ENCODE data around the gene NELFB.

NELFB gene

DNA sequence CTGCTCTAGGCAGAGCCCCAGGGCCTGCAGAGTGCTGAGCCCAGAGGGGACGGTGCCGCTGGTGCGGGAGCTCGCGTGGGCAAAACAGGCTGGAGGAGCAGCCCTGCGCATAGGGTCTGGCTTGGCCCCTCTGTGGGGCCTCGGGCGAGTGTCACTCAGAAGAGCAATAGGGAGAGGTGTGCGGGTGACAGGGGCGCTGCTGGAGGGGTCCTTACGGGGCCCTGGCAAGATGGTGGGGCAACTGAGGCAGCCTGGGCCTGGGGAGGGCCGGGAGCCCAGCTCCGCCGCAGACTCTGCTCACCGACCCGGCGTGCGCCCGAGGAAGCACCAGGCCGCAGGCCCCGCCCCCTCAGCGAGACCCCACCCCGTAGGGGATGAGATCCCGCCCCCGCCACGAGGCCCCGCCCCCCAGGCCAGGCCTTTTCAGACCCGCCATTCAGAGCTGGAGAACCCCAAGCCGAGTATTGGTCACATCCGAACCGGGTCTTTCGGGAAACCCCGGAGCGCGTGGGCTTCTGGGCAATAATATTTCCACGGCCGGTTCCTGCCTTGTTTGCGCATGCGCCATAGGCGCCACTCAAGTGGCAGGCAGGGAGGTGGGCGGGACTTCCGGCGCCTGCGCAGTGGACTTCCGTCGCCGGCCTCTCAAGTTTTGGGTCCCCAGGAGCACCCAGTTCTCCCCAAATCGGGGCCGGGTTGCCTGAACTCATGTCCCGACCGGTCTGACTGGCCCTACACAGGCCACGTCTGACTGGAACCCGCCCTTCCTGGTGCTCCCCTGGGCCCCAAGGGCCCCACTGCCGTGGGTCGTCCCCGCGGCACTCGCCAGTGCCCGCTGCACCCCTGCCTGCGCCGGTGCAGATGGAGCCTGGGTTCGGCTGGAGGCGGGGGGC lies 31.8 kb upstream of the NELFB start:
- DNase-seq (ENCODE audit: low read depth, low spot score), result peak; percentile 99

DNA sequence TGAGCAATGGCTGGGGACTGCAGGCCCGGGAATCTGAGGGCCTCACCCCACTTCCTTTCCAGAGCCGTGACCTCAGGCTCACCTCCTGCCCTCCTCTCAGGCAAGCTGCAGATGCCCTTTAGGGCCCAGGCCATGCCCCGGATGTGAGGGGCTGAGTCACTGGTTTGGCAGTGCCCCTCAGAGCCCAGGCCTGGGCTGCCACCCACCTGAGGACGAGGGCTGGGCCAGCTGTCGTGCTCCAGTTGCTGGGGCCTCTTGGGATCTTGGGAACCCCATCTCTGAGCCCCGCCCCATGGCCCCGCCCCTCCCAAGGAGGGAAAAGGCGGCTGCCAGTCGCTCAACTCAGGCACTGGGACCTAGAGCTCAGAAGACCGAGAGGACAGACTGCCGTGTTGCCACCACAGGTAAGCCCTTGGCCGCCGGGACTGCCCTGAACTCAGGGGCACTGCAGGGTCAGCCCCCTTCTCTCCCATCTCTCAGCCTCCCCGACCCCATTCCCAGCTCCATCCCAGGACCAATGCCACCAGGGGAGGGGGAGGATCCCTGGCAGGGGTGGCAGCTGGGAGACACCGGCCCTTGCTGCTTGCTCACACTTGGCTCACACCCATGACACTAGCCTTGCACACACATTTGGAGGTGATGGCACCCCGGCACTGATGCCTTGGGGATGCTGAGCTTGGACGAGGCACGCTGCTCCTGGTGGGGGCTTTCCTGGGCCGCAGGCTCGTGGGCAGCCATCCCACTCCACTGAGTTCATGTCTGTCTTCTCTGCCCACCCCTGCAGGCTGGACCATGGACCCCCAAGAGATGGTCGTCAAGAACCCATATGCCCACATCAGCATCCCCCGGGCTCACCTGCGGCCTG lies 30.1 kb upstream of the NELFB start, which contains the start of gene CYSRT1:
Gene CYSRT1 (plus strand): TSS at position 345 of the 865 bp plus-strand sequence. CDS start 448 bp downstream, at position 793.
- no peak for DNase-seq (ENCODE audit: low read depth, low spot score)

DNA sequence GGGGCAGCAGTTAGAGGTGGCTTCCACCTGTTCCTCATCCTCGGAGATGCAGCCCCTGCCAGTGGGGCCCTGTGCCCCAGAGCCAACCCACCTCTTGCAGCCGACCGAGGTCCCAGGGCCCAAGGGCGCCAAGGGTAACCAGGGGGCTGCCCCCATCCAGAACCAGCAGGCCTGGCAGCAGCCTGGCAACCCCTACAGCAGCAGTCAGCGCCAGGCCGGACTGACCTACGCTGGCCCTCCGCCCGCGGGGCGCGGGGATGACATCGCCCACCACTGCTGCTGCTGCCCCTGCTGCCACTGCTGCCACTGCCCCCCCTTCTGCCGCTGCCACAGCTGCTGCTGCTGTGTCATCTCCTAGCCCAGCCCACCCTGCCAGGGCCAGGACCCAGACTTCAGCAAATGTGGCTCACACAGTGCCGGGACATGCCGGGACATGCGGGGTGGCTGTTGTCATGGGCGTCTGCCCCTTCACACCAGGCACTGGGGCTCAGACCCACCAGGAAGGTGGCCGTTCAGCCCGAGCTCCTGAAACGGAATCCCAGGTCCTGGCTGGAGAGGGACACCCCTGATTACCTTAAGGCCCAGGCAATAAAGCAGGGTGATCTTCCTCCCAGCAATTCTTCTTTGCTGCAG lies 29.3 kb upstream of the NELFB start:
- no peak for DNase-seq (ENCODE audit: low read depth, low spot score)

DNA sequence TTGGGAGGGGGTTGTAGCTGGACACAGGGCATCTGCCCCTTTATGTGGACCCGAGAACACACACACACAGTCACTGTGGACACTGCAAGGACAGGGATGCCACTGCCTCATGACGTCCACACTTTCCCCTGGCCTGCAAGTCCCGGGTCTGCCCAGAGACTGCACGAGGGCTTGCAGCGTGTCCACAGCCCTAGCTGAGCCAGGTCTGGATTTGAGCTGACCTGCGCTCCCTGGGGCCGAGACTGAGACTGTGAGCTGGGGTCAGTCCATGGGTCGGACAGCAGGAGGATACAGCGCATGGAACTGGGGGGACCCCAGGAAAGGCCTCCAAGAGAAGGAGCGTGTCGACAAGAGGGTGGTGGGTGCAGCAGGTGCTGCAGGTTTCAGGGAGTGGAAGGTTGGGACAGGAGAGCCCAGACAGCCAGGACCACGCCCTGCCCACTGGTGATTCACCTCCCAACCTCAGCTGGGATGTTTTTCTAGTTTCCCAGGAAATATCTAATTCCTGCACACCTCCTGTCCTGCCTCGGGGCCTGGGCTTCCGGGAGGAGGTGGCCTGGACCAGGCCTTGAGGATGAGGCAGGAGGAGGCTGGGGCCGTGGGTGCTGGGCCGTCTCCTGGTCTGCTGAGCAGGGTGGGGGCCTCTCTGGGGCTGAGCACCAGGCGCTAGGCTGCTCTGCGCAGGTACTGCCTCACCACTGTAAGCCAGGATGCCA lies 28.6 kb upstream of the NELFB start:
- DNase-seq (ENCODE audit: low read depth, low spot score), result no peak

DNA sequence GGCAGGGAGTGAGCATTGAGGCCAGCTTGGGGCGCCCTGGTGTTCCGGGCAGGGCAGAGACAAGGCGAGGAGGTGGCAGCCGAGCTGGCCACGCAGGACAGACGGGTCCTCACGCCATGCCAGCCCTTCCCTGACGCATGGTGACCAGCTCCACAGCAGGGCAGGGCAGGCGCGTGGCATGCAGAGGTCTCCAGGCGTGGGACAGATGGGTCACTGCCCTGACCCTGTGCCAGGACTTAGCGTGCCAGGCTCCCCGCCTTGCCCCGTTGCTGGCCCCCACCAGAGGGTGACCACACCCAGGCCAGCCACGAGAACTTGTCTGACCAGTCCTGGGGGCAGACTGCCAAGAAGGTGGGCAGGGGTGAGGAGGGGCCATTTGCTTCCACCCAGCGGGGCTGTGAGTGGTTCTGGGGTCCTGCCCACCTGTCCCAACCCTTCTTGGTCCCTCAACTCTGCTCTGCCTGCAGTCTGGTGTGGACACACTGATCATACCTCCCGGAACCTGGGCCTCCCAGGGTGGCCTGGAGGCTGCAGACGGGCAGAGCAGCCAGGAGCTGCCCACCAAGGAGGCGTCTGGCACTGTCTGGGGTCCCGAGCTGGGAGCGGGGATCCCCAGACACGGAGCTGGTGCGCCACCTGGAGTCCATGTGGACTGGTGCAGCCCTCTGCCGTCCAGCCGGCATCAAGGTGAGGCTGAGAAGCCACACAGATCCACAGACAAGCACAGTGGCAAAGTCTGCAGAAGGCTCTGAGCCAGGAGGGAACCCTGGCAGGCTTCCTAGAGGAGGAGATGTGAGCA lies 27.9 kb upstream of the NELFB start, which contains the start of gene RNF224:
Gene RNF224 (plus strand): TSS at position 449 of the 799 bp plus-strand sequence. CDS start 834 bp downstream, outside the sequence.
- DNase-seq (ENCODE audit: low read depth, low spot score), result peak; percentile 66

DNA sequence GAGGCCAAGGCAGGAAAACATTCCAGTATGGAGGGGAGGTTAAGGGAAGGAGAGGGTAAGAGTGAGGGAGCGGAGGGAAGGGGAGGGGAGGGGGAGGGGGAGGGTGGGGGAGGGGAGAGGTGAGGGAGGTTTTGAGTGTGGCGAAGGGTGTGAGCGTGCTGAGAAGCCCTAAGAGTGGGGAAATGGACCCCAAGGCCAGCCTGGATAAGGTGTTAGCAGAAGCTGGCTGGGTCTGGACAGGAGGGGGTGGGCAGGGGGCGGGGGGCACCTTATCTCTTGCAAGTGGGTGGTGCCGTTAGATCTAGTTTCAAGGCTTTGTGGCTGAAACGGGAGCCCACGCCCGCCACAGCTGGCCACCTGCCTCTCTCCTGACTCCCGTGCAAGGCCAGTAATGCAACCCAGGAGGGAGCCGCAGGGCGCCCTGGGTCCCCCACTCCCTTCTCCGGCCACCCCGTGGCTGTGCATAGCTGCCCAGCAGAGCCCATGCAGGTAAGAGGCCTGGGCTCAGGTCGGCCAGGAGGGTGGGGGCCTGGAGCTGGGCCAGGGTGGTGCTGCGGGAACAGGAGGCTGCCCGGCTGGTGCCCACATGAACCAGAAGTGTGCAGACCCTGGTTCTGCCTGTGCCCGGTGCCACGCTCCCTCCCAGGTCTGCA lies 27.1 kb upstream of the NELFB start:
- DNase-seq (ENCODE audit: low read depth, low spot score), result no peak

DNA sequence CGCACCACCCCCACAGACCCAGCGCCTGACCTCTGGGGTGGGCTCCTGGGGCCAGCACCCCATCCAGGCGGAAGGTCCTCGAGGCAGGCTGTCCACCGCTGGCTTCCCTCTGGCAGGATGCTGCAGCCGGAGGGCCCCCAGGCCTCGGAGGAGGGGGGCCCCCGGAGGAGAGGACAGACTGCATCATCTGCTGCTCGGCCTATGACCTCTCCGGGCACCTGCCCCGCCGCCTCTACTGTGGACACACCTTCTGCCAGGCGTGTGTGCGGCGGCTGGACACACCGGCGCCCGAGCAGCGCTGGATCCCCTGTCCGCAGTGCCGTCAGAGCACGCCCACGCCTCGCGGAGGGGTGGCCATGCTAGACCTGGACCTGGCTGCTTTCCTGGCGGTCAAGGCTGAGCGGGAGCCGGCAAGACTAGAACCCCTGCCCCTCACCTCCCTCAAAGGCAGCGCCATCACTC lies 26.6 kb upstream of the NELFB start:
- DNase-seq (ENCODE audit: low read depth, low spot score), result no peak

DNA sequence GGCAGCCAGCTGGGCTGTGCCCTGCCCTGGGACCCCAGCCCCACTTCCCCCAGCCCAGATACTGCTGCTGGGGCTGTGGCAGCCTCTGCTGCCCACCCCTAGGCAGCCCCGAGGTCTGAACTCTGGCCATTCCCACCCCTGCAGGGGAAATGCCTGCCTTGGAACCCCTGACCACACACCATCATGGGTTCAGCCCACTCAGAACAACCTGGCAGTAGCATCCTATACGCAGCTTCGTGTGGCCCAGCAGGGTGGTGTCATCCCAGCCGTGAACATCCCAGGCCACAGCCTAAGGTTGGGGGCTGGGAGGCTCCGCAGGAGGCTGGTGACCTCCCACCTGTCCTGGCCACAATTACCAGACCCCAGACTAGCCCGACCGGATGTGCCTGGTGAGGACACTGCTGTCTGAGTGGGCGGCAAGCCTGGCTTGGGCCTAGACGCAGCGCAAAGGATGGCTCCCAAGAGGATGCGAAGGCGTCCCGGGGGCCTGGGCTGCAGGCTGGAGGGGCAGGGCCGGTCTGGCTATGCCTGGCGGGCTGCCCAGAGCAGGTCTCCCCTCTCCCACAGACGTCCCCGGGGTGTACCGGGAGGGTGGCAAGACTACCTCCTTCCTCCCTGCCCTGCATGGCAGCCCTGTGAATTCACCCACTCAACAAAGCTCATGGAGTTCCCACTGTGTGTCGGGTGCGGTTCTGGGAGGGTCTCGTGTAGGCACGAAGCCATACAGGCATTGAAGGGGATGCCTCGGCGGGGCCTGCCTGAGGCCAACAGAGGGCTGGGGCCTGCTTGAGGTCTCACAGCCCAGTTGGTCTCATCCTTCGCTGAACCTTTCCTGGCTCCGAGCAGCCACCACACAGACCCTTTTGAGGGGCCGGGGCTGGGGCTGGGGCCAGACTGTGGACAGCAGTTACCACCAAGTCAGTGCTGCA lies 25.9 kb upstream of the NELFB start:
- no peak for DNase-seq (ENCODE audit: low read depth, low spot score)

DNA sequence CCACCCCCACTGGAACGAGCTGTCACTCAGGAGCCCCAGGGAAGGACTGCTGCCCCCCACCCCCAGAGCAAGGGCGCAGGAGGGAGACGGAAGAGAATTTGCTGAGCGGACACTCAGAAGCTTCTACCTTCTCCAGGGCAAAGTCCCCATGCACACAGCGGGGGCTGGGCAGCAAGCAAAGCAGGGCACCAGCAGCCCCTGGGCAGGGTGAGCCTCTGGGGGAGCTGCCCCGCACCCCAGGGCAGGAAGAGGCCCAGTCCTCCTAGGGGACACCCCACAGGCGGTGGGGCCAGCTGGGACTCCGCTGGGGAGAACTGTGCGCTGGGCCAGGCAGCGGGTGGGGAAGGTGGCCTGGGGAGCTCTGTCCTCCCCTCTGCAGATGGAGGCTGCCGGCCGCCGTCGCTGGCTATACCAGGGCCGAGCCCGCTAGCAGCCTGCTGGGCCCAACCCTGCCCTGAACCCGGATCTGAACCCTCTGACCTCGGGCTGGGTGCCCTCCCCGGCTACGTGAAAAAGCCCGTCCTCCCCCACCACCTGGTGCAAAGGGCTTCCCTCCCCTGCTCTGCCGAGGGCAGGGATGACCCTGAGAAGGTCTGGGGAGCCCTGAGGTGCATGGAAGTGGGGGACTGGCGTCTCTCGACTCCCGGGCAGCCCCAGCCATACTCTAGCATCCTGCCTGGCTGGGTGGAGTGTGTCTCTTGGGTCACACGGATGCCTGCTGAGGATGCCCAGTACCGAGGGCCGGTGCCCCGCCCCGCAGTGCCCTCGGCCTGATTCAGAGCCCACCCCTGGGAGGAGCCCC lies 25.0 kb upstream of the NELFB start:
- DNase-seq (ENCODE audit: low read depth, low spot score), result no peak

DNA sequence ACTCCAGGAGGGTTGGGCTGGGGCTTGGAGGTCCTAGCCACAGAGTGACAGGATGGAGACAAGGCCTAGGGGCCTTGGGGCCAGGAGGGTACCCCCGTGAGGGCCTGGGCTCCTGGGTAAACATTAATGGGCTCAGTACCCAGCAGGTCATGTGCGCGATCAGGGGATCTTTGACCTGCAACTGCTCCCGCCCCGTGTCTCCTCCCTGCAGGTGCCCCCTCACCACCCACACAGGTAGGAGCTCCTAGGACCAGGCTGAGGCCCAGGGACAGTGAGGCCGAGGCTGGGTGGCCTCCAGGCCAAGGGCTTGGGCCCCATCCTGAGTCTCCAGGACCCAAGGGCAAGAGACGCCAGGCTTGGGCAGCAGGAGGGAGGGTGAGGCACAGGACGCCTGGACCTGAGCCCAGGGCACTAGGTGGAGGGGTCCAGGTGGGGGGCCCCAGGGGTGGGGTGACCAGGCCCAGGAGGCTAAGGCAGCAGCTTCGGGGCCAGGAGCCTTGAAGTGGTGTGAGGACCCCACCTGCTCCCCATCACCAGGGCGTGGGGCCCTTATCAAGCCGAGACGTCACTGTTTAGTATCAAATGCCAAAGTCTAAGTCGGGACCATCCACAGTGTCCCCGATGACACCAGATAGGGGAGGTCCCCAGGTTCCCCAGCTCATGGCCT lies 24.3 kb upstream of the NELFB start, which contains the start of gene SLC34A3:
Gene SLC34A3 (plus strand): TSS at position 197 of the 667 bp plus-strand sequence. CDS start 802 bp downstream, outside the sequence.
- no peak for DNase-seq (ENCODE audit: low read depth, low spot score)

DNA sequence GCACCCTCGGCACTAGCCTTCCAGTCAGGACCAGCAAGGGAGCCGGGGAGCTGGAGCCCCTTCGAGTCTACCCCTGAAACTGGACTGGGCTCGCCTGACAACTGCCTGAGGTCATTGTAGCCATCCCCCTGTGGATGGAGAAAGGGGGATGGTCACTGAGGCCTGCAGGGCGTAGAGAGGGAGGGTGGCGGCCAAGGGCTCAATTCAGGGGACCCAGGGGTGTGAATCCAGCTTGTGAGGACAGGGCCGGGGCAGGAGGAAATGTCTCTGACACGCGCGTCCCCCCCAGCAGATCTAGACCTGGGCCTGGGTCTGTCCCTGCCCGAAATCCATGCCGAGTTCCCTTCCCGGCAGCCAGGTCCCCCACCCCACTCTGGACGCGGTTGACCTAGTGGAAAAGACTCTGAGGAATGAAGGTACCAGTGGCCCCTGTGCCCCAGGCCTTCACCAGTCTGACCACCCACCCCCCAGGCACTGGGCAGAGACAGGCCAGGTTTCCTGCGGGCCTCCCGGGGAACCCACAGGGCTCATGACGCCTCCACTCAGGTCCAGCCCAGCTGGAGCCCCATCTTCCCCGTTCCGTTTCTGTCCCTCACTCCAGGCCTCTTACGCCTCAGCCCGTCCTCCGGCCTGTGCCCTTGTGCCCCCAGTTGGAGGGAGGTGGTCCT lies 23.6 kb upstream of the NELFB start:
- no peak for DNase-seq (ENCODE audit: low read depth, low spot score)

DNA sequence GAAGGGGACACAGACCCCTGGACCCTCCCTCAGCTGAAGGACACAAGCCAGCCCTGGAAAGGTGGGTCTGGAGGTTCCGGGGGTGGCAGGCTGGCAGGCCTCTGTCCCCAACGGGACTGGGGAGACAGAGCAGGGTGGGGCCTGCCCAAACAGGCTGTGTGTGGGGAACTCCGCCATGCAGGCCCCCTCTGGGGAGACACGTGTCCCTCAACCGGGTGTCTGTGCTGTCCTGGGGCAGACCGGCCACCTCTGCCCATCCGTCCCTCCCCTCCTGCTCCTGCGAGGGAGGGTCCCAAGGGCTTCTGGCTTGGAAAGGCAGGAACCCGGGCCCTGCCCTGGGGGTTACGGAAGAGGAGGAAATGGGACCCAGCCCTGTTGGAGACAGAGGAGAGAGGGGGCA lies 23.0 kb upstream of the NELFB start:
- no peak for DNase-seq (ENCODE audit: low read depth, low spot score)

DNA sequence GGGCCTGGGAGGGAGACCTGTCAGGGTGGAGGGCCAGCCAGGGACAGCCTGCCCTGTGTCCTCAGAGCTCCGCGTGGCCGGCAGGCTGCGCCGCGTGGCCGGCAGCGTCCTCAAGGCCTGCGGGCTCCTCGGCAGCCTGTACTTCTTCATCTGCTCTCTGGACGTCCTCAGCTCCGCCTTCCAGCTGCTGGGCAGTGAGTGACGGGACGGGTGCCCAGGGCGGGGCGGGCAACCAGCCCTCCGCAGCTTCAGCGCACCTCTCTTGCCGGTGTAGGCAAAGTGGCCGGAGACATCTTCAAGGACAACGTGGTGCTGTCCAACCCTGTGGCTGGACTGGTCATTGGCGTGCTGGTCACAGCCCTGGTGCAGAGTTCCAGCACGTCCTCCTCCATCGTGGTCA lies 22.6 kb upstream of the NELFB start:
- no peak for DNase-seq (ENCODE audit: low read depth, low spot score)

DNA sequence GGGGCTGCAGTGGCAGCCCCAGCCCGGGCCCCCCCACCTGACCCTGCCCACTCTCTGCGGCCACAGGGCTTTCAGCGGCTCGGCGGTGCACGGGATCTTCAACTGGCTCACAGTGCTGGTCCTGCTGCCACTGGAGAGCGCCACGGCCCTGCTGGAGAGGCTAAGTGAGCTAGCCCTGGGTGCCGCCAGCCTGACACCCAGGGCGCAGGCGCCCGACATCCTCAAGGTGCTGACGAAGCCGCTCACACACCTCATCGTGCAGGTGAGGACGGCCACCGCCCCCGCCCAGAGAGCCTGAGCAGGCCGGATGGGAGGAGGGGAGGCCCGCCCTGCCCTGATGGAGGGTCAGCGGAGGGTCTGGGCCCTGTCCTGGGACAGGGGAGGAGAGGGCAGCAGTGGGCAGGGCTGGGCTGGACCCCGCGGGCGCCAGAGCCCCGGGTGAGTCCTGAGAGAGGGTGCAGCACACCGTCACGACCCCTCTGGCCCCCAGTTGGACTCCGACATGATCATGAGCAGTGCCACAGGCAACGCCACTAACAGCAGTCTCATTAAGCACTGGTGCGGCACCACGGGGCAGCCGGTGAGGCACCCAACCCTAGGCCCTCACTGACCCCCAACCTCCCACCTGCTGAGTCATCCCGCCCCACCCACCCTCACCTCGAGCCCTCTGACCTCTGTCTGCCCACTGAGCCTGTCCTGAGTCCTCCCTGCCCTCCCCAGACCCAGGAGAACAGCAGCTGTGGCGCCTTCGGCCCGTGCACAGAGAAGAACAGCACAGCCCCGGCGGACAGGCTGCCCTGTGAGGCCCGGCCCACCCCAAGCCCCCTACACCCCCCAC lies 21.8 kb upstream of the NELFB start:
- DNase-seq (ENCODE audit: low read depth, low spot score), result no peak

DNA sequence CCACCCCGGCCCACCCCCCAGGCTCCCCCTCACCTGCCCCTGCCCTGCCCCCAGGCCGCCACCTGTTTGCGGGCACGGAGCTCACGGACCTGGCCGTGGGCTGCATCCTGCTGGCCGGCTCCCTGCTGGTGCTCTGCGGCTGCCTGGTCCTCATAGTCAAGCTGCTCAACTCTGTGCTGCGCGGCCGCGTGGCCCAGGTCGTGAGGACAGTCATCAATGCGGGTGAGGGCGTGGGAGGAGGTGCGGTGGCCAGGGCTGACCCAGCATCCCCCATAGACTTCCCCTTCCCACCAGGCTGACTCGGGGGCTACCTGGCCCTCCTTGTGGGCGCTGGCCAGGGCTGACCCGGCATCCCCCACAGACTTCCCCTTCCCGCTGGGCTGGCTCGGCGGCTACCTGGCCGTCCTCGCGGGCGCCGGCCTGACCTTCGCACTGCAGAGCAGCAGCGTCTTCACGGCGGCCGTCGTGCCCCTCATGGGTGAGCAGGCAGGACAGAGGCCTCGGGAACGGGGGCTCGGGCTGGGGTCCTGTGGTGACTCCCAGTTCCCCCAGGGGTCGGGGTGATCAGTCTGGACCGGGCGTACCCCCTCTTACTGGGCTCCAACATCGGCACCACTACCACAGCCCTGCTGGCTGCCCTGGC lies 21.0 kb upstream of the NELFB start:
- DNase-seq (ENCODE audit: low read depth, low spot score), result no peak

Measured in activated CD4-positive, CD25-positive, alpha-beta regulatory T cell treated with anti-CD3 and anti-CD28 coated beads, Interleukin-2, amount 50 U/mL, for 16 hours (primary cell).